BJ (cell line): ENCODE results near the gene TCF12. TPM values are rescaled to one million over a fixed set of nuclear protein-coding genes. Genes with fewer than 3 reads are reported as not detected.

ENCODE experiments used
- CTCF ChIA-PET: fragments of 350-600 bp; formaldehyde crosslinking; extraction: SDS; loops from one replicate; lab custom pipeline; 2021; ENCODE audit warnings: antibody characterized with exemption, inconsistent platforms; lab: Yijun Ruan, JAX
- POLR2A ChIA-PET: fragments of 300-600 bp; sonication (Branson Sonifier 250); formaldehyde crosslinking; extraction: SDS; loops from one replicate; lab custom pipeline; 2021; ENCODE audit warnings: antibody characterized with exemption; lab: Charles Lee
- DNase-seq: peaks from one replicate; pipeline ENCODE4 v3.0.0-alpha.2; 2011; ENCODE audit warnings: low read depth
- H3K27me3 ChIP-seq: 2 replicates; pipeline ENCODE4 v1.6.0; 2011; ENCODE audit warnings: low read length; ENCODE audit not compliant: control insufficient read depth, insufficient read depth
- H3K36me3 ChIP-seq: 2 replicates; pipeline ENCODE4 v1.5.1; 2011; ENCODE audit warnings: low read length; ENCODE audit not compliant: control insufficient read depth, insufficient read depth
- H3K4me3 ChIP-seq: 2 replicates; pipeline ENCODE4 v1.5.1; 2011; ENCODE audit warnings: low read depth, mild to moderate bottlenecking, control low read depth, low read length
- polyA plus RNA-seq: library from polyadenylated mRNA; depleted of rRNA; stranded (reverse); fragments of >200 nt; gene quantifications from 2 replicates; pipeline ENCODE4 v1.2.3, GENCODE V29; 2011
- TF ChIP-seq, protein P1 (sequence below): IDR thresholded peaks from 2 replicates; pipeline ENCODE4 v1.5.1; 2011; ENCODE audit warnings: low read depth, mild to moderate bottlenecking, control low read depth, inconsistent platforms, low read length, moderate library complexity; ENCODE audit not compliant: insufficient read depth

TCF12 gene
- polyA plus RNA-seq, 1 experiment = 134 TPM

DNA sequence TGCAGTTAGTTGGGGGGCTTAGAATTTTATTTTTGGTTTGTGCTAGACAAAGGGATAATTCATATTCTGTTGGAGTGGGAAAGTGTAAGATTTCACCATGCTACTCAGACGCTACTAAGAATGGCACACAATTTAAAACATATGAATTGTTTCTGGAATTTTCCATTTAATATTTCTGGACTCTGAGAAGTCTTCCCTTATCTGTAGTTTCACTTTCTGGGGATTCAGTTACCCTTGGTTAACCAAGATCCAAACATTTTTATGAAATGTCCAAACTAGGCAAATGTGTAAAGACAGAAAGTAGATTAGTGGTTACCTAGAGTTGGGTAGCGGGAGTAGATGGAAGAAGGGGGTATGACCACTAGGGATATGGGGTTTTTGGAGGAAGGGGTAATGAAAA lies 53.1 kb downstream of the TCF12 start:
- Histone ChIP-seq H3K4me3 (no peak overlapping the region), H3K27me3 (no peaks in the 10 kb centered on the region), H3K36me3 (no peaks in the 10 kb centered on the region)
- DNase-seq = no peak
- POLR2A ChIA-PET = no interaction called here
- TF ChIP-seq, protein P1, sequence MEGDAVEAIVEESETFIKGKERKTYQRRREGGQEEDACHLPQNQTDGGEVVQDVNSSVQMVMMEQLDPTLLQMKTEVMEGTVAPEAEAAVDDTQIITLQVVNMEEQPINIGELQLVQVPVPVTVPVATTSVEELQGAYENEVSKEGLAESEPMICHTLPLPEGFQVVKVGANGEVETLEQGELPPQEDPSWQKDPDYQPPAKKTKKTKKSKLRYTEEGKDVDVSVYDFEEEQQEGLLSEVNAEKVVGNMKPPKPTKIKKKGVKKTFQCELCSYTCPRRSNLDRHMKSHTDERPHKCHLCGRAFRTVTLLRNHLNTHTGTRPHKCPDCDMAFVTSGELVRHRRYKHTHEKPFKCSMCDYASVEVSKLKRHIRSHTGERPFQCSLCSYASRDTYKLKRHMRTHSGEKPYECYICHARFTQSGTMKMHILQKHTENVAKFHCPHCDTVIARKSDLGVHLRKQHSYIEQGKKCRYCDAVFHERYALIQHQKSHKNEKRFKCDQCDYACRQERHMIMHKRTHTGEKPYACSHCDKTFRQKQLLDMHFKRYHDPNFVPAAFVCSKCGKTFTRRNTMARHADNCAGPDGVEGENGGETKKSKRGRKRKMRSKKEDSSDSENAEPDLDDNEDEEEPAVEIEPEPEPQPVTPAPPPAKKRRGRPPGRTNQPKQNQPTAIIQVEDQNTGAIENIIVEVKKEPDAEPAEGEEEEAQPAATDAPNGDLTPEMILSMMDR = no peak
- CTCF ChIA-PET = no interaction called here

DNA sequence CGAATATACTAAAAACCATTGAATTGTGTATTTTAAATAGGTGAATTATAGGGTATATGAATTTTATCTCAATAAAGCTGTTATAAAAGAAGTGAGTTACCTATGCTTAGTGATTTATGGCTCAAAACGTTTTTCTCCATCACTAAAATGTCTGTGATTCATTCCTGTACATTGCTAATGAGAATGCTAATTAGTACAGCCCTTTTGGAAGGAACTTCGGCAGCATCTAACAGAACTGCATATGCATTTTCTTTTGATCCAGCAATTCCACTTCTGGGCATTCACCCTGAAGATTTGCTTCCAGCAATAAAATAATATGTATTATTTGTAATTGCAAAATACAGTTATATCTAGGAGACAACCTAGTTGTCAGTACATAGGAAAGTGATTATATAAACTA lies 53.6 kb downstream of the TCF12 start:
- DNase-seq = no peak
- H3K27me3 ChIP-seq = no peaks in the 10 kb centered on the region
- H3K36me3 ChIP-seq = no peaks in the 10 kb centered on the region
- H3K4me3 ChIP-seq = no peak overlapping the region
- ChIA-PET CTCF (no interaction called here), POLR2A (no interaction called here)
- TF ChIP-seq, protein P1 = no peak

DNA sequence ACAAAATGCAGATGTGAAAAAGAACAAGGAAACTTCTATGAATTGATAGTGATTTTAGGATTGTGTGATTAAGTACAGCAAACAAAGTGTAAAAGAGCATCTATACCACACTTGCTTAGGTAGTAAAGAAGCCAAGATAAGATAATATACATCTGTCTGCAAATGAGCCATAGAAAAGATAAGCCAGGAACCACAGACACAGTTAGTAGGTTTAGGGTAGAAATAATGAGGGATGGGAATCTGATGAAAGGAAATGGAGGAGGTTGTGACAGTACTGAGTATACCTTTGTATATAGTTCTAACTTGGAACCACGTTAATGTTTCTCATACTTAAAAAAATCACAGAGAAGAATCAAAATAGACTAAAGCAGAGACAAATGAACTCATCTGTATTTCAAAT lies 54.0 kb downstream of the TCF12 start:
- TF ChIP-seq, protein P1 = no peak
- H3K27me3 ChIP-seq = no peaks in the 10 kb centered on the region
- ChIA-PET POLR2A (no interaction called here), CTCF (no interaction called here)
- no peak overlapping the region for H3K4me3 ChIP-seq
- H3K36me3 ChIP-seq = no peaks in the 10 kb centered on the region
- DNase-seq = no peak

DNA sequence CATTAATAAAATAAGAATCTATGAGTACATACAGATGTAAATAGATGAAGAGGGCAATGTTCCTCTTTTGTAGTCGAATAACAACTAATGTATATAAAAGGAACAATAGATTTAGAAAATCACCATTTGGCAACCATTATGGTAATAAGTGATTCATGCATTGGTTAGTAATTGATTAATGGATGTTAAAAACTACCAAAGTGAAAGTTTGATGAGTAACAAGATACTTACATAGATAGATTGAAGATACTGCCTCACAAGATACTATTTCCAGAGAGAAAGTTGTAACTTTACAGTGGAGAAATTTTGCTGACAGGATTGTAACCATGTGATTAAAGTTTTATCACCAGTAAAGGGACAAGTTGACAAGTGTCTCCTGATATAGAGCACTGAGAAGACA lies 55.0 kb downstream of the TCF12 start:
- no peak overlapping the region for H3K4me3 ChIP-seq
- ChIA-PET CTCF (no interaction called here), POLR2A (no interaction called here)
- H3K36me3 ChIP-seq = no peaks in the 10 kb centered on the region
- no peak for DNase-seq
- no peaks in the 10 kb centered on the region for H3K27me3 ChIP-seq
- TF ChIP-seq, protein P1 = no peak

DNA sequence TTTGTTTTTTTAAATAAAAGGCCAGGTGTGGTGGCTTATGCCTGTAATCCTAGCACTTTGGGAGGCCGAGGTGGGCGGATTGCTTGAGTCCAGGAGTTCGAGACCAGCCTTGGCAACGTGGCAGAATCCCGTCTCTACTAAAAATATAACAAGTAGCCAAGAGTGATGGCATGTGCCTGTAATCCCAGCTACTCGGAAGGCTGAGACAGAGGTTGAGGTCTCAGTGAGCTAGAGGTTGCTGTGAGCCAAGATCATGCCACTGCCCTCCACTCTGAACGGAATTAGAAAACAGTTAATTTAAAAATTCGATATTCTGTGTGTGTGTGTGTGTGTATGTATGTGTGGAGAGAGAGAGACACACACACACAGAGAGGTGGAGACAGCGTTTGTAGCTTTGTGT lies 58.8 kb downstream of the TCF12 start:
- Histone ChIP-seq H3K36me3 (no peaks in the 10 kb centered on the region), H3K27me3 (no peaks in the 10 kb centered on the region), H3K4me3 (no peak overlapping the region)
- TF ChIP-seq, protein P1 = no peak
- CTCF ChIA-PET = interaction anchor here (0.5 to 1.7 kb wide), 3 partner anchors 9 to 318 kb away, joined by 3 to 8 read pairs (median 5); no protein-coding TSS in a partner anchor
- POLR2A ChIA-PET = no interaction called here
- DNase-seq = no peak
